GM12873 (cell line): Measurements from ENCODE around the gene KRT38.
A peak's percentile ranks its signal among the peaks of the same experiment; 100 is the strongest.

ENCODE experiments used
- TF ChIP-seq, protein P1 (sequence below): IDR thresholded peaks from 2 replicates; pipeline ENCODE4 v1.5.1; 2012; ENCODE audit warnings: low read depth, mild to moderate bottlenecking, moderate library complexity, low read length, control low read depth; ENCODE audit not compliant: insufficient read depth; ENCODE audit errors: missing control alignments

KRT38 gene

DNA sequence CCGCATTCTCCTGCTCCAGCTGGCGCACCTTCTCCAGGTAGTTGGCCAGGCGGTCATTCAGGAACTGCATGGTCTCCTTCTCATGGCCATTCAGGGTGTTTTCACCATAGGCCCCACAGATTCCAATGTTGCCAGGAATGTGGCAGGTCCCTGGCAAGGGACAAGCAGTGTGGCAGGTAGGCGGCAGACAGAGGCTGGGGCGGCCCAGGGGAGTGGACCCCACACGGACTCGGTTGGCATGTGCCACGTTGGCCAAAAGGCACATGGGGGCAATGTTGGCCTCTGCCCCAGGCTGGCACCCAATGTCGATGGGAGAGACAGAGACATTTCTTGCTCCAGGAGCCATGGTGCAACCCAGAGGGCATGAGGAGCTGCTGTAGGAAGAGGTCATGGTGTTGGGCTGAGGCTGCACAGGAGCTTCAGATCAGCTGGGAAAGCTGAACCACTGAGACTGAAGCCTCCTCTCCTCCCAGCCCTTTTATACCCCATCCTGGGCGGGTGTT is at the start of gene KRT38:
TSS of gene KRT38 (minus strand) at position 453 of the 503 bp plus-strand sequence. CDS start at position 391, 62 bp downstream.
- TF ChIP-seq, protein P1, sequence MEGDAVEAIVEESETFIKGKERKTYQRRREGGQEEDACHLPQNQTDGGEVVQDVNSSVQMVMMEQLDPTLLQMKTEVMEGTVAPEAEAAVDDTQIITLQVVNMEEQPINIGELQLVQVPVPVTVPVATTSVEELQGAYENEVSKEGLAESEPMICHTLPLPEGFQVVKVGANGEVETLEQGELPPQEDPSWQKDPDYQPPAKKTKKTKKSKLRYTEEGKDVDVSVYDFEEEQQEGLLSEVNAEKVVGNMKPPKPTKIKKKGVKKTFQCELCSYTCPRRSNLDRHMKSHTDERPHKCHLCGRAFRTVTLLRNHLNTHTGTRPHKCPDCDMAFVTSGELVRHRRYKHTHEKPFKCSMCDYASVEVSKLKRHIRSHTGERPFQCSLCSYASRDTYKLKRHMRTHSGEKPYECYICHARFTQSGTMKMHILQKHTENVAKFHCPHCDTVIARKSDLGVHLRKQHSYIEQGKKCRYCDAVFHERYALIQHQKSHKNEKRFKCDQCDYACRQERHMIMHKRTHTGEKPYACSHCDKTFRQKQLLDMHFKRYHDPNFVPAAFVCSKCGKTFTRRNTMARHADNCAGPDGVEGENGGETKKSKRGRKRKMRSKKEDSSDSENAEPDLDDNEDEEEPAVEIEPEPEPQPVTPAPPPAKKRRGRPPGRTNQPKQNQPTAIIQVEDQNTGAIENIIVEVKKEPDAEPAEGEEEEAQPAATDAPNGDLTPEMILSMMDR = no peak

DNA sequence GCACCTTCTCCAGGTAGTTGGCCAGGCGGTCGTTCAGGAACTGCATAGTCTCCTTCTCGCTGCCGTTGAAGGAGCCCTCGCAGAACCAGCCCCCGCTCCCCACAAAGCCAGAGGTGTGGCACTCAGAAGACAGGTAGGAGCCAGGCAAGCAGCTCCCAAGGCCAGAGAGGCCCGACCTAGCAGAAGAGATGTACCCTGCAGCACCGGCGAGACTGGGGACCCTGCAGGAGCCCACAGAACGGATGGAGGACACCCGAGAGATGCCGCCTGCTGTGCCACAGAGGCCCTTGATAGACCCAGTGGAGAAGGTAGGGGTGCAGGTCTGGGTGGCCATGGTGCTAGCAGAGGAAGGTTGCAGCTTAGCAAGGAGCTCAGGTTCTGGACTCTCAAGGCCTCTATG is 48.7 kb upstream of the KRT38 start, which contains the start of gene KRT36:
TSS of gene KRT36 (minus strand) at position 380 of the 400 bp plus-strand sequence. CDS start at position 334, 46 bp downstream.
- TF ChIP-seq, protein P1 = no peak

DNA sequence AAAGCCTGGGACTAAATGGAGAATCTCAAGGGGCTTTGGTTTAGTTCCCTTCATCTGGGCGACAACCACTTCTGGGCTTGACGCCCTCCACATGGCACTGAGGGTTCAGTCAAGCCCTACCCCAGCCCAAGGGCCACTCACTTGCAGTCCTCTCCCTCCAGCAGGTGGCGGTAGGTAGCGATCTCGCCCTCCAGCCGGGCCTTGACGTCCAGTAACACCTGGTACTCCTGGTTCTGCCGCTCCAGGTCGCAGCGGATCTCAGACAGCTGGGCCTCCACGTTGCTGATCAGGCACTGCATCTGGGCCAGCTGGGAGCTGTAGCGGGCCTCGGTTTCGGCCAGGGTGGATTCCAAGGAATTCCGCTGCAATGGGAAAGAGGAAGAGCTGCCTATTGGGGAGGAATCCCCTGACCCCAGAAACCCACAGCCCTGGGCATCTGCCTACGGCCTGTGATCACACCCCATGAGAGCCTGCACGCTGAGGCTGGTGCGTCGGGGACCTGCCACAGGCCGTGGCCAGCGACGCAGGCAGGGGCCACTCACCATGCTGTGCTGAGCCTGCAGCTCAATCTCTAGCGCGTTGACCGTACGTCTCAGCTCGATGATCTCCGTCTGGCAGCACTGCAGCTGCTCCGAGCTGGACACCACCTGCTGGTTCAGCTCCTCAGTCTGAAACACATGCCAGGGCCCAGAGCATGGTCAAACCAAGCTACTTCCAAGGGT is 46.2 kb upstream of the KRT38 start:
- TF ChIP-seq, protein P1 = peak; percentile 82

DNA sequence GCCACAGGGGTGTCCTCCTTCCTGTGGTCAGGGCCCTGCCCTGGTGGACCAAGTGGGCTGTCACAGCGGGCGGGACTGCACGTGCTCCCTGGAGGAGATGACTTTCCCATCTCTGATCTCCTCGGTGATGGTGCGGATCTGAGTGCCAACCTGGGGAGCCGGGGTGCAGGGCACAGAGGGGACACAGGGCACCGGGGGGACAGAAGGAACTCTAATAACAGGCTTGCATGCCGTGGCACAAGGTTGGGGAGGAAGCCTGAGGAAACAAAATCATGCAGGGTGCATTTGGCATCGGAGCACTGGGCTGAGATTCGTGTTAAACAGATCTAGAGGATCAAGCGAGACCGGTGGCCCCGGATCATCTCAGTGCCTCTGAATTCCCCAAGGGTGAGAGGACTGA is 45.5 kb upstream of the KRT38 start:
- TF ChIP-seq, protein P1 = no peak

DNA sequence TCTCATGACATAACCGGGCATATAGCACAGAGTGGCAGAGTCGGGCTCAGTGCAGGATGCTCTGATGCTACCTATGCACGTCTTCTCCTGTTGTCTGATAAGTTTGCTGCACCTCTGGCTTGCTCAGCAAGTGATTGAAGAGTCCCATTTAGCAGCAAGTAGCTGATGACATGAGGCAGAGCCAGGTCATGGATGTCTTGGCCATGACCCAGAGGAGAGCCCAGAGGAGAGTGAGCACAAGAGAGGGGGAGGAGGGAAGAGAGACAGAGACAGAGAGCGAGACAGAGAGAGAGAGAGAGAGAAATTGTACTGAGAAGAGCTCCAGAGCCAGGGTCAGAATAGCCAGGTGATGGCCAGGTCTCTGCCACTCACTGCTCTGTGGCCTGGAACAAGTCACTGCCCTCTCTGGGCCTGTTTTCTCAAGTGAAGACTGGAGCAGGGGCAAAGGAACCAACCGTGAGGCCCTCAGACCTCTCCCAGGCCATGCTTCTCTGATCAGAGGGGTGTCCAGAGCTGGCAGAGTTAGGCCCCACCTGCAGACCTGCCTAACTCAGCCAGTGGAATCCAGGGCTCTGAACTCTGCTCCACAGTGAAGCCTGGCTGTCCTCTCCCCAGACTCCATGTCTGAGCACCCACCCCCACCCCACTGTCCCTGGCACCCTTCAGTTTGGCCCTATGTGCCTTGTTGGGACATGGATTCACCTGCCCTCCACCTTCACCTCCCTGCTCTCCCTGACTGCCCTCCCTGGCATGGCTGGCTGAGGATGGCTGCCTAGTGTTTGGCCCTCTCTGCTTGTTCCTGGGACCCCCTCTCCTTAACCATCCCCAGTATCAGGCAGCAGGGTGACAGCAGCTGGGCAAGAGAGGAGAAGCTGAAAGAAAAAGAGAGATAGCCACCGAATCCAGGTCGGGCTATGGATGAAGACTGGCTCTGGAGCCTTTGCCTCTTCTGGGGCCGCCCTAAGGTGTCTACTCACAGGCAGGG is 44.4 kb upstream of the KRT38 start:
- TF ChIP-seq, protein P1 = no peak

DNA sequence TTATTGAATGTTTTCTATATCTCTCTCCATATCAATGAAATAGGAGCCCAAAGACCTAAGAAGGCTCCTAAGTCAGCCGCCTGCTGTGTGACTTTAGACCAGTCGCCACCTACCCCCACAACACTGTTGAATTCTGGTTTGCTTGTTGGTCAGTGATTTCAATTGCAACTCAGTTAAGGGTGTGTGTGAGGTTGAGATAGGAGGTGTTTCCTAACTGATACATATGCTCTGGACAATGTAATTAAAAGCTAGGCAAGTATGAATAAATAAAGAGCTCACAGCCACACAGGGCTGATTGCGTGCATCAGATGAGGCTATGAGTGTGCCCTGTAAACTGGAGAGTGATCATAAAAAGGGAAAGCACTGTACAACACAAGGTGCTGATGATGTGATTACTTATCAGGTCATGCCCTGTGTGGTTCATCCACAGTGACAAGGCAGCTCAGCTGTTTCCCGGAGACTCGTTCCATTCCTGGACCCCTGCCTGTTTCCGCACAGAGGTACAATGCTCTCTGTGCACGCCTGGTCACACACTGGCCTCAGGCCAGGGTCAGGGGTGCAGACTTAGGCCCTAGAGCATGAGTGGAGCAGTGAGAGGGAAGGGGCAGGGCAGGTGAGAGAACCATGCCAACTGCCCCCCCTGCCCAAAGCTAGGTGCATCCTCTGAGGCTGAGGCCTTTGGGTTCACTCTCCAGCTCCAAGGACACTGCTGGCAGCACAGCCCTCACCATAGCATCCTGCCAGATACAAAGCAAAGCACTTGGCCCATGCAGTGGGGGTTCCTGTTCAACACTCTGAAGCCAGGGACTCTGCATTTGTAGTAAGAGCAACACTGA is 43.4 kb upstream of the KRT38 start:
- TF ChIP-seq, protein P1 = no peak
